K562 (cell line): ENCODE results near the gene TTC31. TPM values are rescaled to one million over a fixed set of nuclear protein-coding genes. Genes with fewer than 3 reads are reported as not detected.

Source experiments
- HMGN3 ChIP-seq: IDR thresholded peaks from 2 replicates; pipeline ENCODE4 v1.6.1; 2011; ENCODE audit warnings: borderline replicate concordance, low read depth, mild to moderate bottlenecking, mixed read lengths, low read length; ENCODE audit not compliant: insufficient read length; ENCODE audit errors: extremely low read depth
- JUND ChIP-seq, 2 experiments: IDR thresholded peaks; 2 replicates in 1 of 2; 3 replicates in 1 of 2; pipeline ENCODE4 v1.6.1; 2011; ENCODE audit warnings: borderline replicate concordance in 2 of 2, low read depth in 2 of 2, low read length in 2 of 2, improper control_type of control experiment in 1 of 2, missing biosample characterization in 1 of 2, missing genetic modification characterization in 1 of 2, missing genetic modification reagents in 1 of 2
- MIER1 ChIP-seq: fragments of 450-650 bp; IDR thresholded peaks from 2 replicates; pipeline ENCODE4 v1.6.1; 2016; ENCODE audit warnings: antibody characterized with exemption, mild to moderate bottlenecking, low read depth
- SMARCA5 ChIP-seq: fragments of 450-650 bp; IDR thresholded peaks from 2 replicates; pipeline ENCODE4 v1.6.1; 2016
- ZNF436 ChIP-seq: fragments of 250-450, 450-650 bp; sonication (Bioruptor Pico); formaldehyde crosslinking; IDR thresholded peaks from 2 replicates; pipeline ENCODE4 v1.7.0; 2020; ENCODE audit warnings: mild to moderate bottlenecking
- polyA plus RNA-seq, 8 experiments: library from polyadenylated mRNA; depleted of rRNA in 4 of 8; stranded (reverse) in 5 of 8; unstranded in 3 of 8; fragments of >200 nt; fragmentation: Nextera tagmentation in 2 of 8; fragmentation: Illumina TruSeq in 1 of 8; extraction: Ambion mirVana in 2 of 8; extraction: Trizol in 1 of 8; gene quantifications; 2 replicates each; pipeline versions ENCODE4 v1.2.1 to v1.2.3, GENCODE V29; 2011 to 2014; ENCODE audit warnings: inconsistent platforms in 1 of 8, missing spikeins in 1 of 8
- total RNA-seq, 7 experiments: library from RNA; depleted of rRNA in 6 of 7; stranded (reverse); fragments of >200 nt in 6 of 7; fragmentation: Illumina TruSeq in 2 of 7; extraction: Trizol in 2 of 7; gene quantifications; 2 replicates each; pipeline versions ENCODE4 v1.2.1 to v1.2.3, GENCODE V29; 2011 to 2021; ENCODE audit warnings: low replicate concordance in 1 of 7
- TF ChIP-seq, protein P1 (sequence below): fragments of 250-450 bp; sonication (Bioruptor Pico); IDR thresholded peaks from 2 replicates; pipeline ENCODE4 v1.4.0; 2020; ENCODE audit warnings: mild to moderate bottlenecking, moderate library complexity
- TF ChIP-seq, protein P2 (sequence below): fragments of 450-650 bp; IDR thresholded peaks from one replicate; pipeline ENCODE4 v1.6.1; 2018; ENCODE audit warnings: mild to moderate bottlenecking, moderate library complexity; ENCODE audit not compliant: partially characterized antibody

Gene TTC31
- total and polyA plus RNA-seq, 9 of the 15 experiments (the other 6 are each of a cell fraction or from before 2014, with no cell fraction given): 4.7 to 30.5 (median 15.9) TPM

DNA sequence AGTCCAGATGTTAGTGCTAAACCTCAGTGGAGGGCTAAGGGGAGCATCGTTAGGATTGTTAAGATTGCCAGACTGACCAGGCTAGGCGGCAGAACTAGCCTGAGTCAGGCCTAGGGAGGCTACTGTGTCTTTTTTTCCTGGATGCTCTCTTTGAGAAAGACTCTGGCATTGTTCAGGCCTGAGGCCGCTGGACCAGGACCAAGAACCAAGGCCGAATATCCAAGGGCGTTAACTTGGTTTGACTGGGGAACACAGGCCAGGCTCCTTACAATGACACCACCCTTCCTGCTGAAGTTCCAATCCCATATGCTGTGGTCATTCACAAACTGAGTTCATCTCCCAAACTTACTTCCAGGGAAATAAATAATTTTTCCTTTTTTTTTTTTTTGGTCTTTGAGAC, 57.4 kb downstream of the TTC31 start (continued):
- TF ChIP-seq, protein P1, sequence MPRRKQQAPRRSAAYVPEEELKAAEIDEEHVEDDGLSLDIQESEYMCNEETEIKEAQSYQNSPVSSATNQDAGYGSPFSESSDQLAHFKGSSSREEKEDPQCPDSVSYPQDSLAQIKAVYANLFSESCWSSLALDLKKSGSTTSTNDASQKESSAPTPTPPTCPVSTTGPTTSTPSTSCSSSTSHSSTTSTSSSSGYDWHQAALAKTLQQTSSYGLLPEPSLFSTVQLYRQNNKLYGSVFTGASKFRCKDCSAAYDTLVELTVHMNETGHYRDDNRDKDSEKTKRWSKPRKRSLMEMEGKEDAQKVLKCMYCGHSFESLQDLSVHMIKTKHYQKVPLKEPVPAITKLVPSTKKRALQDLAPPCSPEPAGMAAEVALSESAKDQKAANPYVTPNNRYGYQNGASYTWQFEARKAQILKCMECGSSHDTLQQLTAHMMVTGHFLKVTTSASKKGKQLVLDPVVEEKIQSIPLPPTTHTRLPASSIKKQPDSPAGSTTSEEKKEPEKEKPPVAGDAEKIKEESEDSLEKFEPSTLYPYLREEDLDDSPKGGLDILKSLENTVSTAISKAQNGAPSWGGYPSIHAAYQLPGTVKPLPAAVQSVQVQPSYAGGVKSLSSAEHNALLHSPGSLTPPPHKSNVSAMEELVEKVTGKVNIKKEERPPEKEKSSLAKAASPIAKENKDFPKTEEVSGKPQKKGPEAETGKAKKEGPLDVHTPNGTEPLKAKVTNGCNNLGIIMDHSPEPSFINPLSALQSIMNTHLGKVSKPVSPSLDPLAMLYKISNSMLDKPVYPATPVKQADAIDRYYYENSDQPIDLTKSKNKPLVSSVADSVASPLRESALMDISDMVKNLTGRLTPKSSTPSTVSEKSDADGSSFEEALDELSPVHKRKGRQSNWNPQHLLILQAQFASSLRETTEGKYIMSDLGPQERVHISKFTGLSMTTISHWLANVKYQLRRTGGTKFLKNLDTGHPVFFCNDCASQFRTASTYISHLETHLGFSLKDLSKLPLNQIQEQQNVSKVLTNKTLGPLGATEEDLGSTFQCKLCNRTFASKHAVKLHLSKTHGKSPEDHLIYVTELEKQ (CRISPR knock-in tag): no peak
- no peak for TF ChIP-seq ZNF436 (CRISPR knock-in tag)
- TF ChIP-seq SMARCA5: no peak
- TF ChIP-seq, protein P2, sequence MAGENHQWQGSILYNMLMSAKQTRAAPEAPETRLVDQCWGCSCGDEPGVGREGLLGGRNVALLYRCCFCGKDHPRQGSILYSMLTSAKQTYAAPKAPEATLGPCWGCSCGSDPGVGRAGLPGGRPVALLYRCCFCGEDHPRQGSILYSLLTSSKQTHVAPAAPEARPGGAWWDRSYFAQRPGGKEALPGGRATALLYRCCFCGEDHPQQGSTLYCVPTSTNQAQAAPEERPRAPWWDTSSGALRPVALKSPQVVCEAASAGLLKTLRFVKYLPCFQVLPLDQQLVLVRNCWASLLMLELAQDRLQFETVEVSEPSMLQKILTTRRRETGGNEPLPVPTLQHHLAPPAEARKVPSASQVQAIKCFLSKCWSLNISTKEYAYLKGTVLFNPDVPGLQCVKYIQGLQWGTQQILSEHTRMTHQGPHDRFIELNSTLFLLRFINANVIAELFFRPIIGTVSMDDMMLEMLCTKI: no peak
- no peak for TF ChIP-seq JUND (IDR thresholded peaks at IDR 0.05; ENCODE audit: borderline replicate concordance, low read depth, low read length)
- TF ChIP-seq JUND (tag; IDR thresholded peaks at IDR 0.05; ENCODE audit: borderline replicate concordance, low read depth, low read length): no peak
- no peak for TF ChIP-seq MIER1
- no peak for TF ChIP-seq HMGN3
